ENCODE measurements around the gene FKBP6.
"Not testable (repeated sequence)": the region's sequence is repeated elsewhere in the genome, so short reads cannot be mapped to it uniquely, and the experiment has no call there.

- not testable (repeated sequence) for TF ChIP-seq EZH2 (IDR thresholded peaks at IDR 0.05; ENCODE audit: borderline replicate concordance, low read depth, low read length, poor library complexity, severe bottlenecking); CTCF (conservative IDR thresholded peaks at IDR 0.05; ENCODE audit: low read depth, low read length)
These were observed 30.3 kb upstream of the FKBP6 start for GRCh38 chr7:73297706-73298105.

All from A673 (cell line).